GM23338 (cell line): ENCODE measurements around the gene SLC40A1. TPM values are rescaled to one million over a fixed set of nuclear protein-coding genes. Genes with fewer than 3 reads are reported as not detected.

Source experiments
- ATAC-seq: fragments of 200-7000 bp; cut with Tn5 transposase; 3 replicates; pipeline ENCODE4 v1.9.1; 2020
- DNase-seq: peaks from one replicate; pipeline ENCODE4 v3.0.0-alpha.2; 2015; ENCODE audit warnings: low spot score
- H2AFZ ChIP-seq: fragments of 200-600 bp; sonication (generic); 2 replicates; pipeline ENCODE4 v1.8.0; 2016; ENCODE audit warnings: antibody characterized with exemption, mild to moderate bottlenecking, moderate library complexity
- H3F3A ChIP-seq: fragments of 200-600 bp; sonication (generic); replicated peaks from 2 replicates; pipeline ENCODE4 v1.8.0; 2017; ENCODE audit warnings: antibody characterized with exemption, mixed run types, low read depth
- H3K27ac ChIP-seq: fragments of 200-600 bp; sonication (generic); 2 replicates; pipeline ENCODE4 v1.6.1; 2016; ENCODE audit warnings: low read depth
- H3K27me3 ChIP-seq: fragments of 200-600 bp; sonication (generic); 2 replicates; pipeline ENCODE4 v1.8.0; 2016; ENCODE audit warnings: mild to moderate bottlenecking, mixed run types, moderate library complexity; ENCODE audit not compliant: insufficient read depth
- H3K36me3 ChIP-seq: fragments of 200-600 bp; sonication (generic); 2 replicates; pipeline ENCODE4 v1.8.0; 2016; ENCODE audit warnings: mild to moderate bottlenecking; ENCODE audit not compliant: insufficient read depth
- H3K4me1 ChIP-seq: fragments of 200-600 bp; sonication (generic); 2 replicates; pipeline ENCODE4 v1.8.0; 2016; ENCODE audit warnings: mild to moderate bottlenecking, moderate library complexity; ENCODE audit not compliant: insufficient read depth
- H3K4me2 ChIP-seq: fragments of 200-600 bp; sonication (generic); 2 replicates; pipeline ENCODE4 v1.7.1; 2017; ENCODE audit warnings: mixed run types
- H3K4me3 ChIP-seq: fragments of 200-600 bp; sonication (generic); 2 replicates; pipeline ENCODE4 v1.6.1; 2016; ENCODE audit warnings: mixed run types
- H3K79me2 ChIP-seq: fragments of 200-600 bp; sonication (generic); replicated peaks from 2 replicates; pipeline ENCODE4 v1.8.0; 2017; ENCODE audit warnings: mild to moderate bottlenecking; ENCODE audit not compliant: insufficient read depth
- H3K9me2 ChIP-seq: fragments of 200-600 bp; sonication (generic); 2 replicates; pipeline ENCODE4 v1.8.0; 2017; ENCODE audit not compliant: insufficient read depth
- H4K20me1 ChIP-seq: fragments of 200-600 bp; sonication (generic); replicated peaks from 2 replicates; pipeline ENCODE4 v1.8.0; 2017; ENCODE audit warnings: mild to moderate bottlenecking; ENCODE audit not compliant: insufficient read depth
- H3K27ac Mint-ChIP-seq: 2 replicates; pipeline ENCODE4 v1.8.0; 2020; ENCODE audit warnings: inconsistent platforms, mild to moderate bottlenecking, moderate library complexity, mixed read lengths
- H3K27me3 Mint-ChIP-seq: 3 replicates; pipeline ENCODE4 v1.8.0; 2022; ENCODE audit warnings: low read depth, mild to moderate bottlenecking, moderate library complexity, mixed read lengths, inconsistent platforms; ENCODE audit not compliant: insufficient read depth, poor library complexity
- H3K36me3 Mint-ChIP-seq: 3 replicates; pipeline ENCODE4 v1.8.0; 2021; ENCODE audit warnings: low read depth, mild to moderate bottlenecking, inconsistent platforms, moderate library complexity, mixed read lengths
- H3K4me1 Mint-ChIP-seq: 3 replicates; pipeline ENCODE4 v1.8.0; 2020; ENCODE audit warnings: mild to moderate bottlenecking, inconsistent platforms, mixed read lengths
- H3K4me3 Mint-ChIP-seq: 3 replicates; pipeline ENCODE4 v1.8.0; 2021; ENCODE audit warnings: moderate library complexity, mild to moderate bottlenecking, inconsistent platforms, mixed read lengths
- H3K9me3 Mint-ChIP-seq: 3 replicates; pipeline ENCODE4 v1.8.0; 2020; ENCODE audit warnings: moderate library complexity, mild to moderate bottlenecking, inconsistent platforms, mixed read lengths
- CREB1 ChIP-seq: fragments of 250-450 bp; sonication (Bioruptor Pico); IDR thresholded peaks from 2 replicates; pipeline ENCODE4 v1.5.0; 2020; ENCODE audit warnings: low read depth, mild to moderate bottlenecking, moderate library complexity
- ETS1 ChIP-seq: IDR thresholded peaks from 2 replicates; pipeline ENCODE4 v1.6.1; 2016; ENCODE audit warnings: antibody characterized with exemption
- EZH2 ChIP-seq: fragments of 200-600 bp; sonication (generic); IDR thresholded peaks from one replicate; pipeline ENCODE4 v1.8.0; 2017; ENCODE audit warnings: antibody characterized with exemption, mild to moderate bottlenecking, low read depth; ENCODE audit not compliant: unreplicated experiment
- EZH2phosphoT487 ChIP-seq: fragments of 200-600 bp; sonication (generic); IDR thresholded peaks from one replicate; pipeline ENCODE4 v1.8.1; 2018; ENCODE audit warnings: antibody characterized with exemption; ENCODE audit not compliant: unreplicated experiment
- JUNB ChIP-seq: IDR thresholded peaks from one replicate; pipeline ENCODE4 v1.6.1; 2016; ENCODE audit warnings: antibody characterized with exemption; ENCODE audit not compliant: unreplicated experiment
- NANOG ChIP-seq: IDR thresholded peaks from 2 replicates; pipeline ENCODE4 v1.6.1; 2016; ENCODE audit warnings: antibody characterized with exemption, borderline replicate concordance
- POLR2AphosphoS5 ChIP-seq: IDR thresholded peaks from 2 replicates; pipeline ENCODE4 v1.6.1; 2016; ENCODE audit warnings: antibody characterized with exemption, low read depth
- REST ChIP-seq: IDR thresholded peaks from one replicate; pipeline ENCODE4 v1.6.1; 2018; ENCODE audit warnings: antibody characterized with exemption; ENCODE audit not compliant: unreplicated experiment
- STAT1 ChIP-seq: IDR thresholded peaks from one replicate; pipeline ENCODE4 v1.6.1; 2016; ENCODE audit warnings: antibody characterized with exemption; ENCODE audit not compliant: unreplicated experiment
- ZNF114 ChIP-seq: fragments of 250-450 bp; sonication (Bioruptor Pico); IDR thresholded peaks from 2 replicates; pipeline ENCODE4 v1.5.0; 2020; ENCODE audit warnings: mild to moderate bottlenecking, moderate library complexity
- ZNF331 ChIP-seq: fragments of 250-450 bp; sonication (Bioruptor Pico); IDR thresholded peaks from 2 replicates; pipeline ENCODE4 v1.5.0; 2020; ENCODE audit warnings: low read depth, mild to moderate bottlenecking, moderate library complexity
- ZNF462 ChIP-seq: fragments of 250-450 bp; sonication (Bioruptor Pico); IDR thresholded peaks from 2 replicates; pipeline ENCODE4 v1.5.0; 2020; ENCODE audit warnings: mild to moderate bottlenecking, moderate library complexity
- polyA plus RNA-seq: library from polyadenylated mRNA; unstranded; fragments of >200 nt; fragmentation: Nextera tagmentation; extraction: Ambion mirVana; gene quantifications from 2 replicates; pipeline ENCODE4 v1.2.1, GENCODE V29; 2016
- total RNA-seq: library from RNA; depleted of rRNA; stranded (reverse); fragments of >200 nt; shearing (Covaris generic); gene quantifications from 2 replicates; pipeline ENCODE4 v1.2.3, GENCODE V29; 2014
- TF ChIP-seq, protein P1 (sequence below), 2 experiments: fragments of 200-600 bp in 1 of 2; sonication (generic) in 1 of 2; conservative IDR thresholded peaks; 2 replicates each; pipeline versions ENCODE4 v1.5.1 to v1.6.1; 2016 to 2017; ENCODE audit warnings: antibody characterized with exemption in 2 of 2, low read depth in 2 of 2, mild to moderate bottlenecking in 2 of 2, moderate library complexity in 1 of 2

Gene SLC40A1
- total and polyA plus RNA-seq, 2 experiments from 2014 or later, result 0.08 TPM; not detected in 1

DNA sequence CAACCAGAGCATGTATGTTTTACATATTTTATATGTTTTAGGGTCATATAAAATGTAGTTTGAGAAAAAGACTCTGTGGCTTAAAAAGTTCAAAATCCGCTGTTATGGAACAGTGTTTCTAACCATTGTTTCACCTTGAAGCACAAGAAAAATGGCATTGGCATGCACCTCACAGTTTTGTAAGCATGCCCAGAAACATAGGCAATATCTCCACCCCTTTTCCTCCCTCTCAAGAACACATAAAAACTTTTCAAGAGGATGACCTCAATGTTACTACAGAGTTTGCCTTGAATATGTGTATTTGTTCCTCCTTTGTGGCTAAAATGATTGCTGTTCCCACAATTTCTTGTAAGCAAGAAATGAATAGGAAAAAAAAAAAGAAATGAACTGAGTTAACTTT lies 29.3 kb upstream of the SLC40A1 start:
- no peak overlapping the region for H3K4me3 Mint-ChIP-seq
- H3K27me3 Mint-ChIP-seq, result peaks cover 3% of the 10 kb centered on the region
- ATAC-seq, result no peak
- Histone ChIP-seq H3K4me3 (no peak overlapping the region), H3F3A (no peaks in the 10 kb centered on the region), H3K79me2 (no peaks in the 10 kb centered on the region), H2AFZ (no peak overlapping the region), H3K27ac (no peak overlapping the region), H3K36me3 (no peaks in the 10 kb centered on the region), H3K27me3 (no peaks in the 10 kb centered on the region), H3K4me1 (no peaks in the 10 kb centered on the region), H4K20me1 (no peaks in the 10 kb centered on the region), H3K9me2 (no peaks in the 10 kb centered on the region), H3K4me2 (no peak overlapping the region)
- H3K4me1 Mint-ChIP-seq, result peaks cover 5% of the 10 kb centered on the region; the same call in 1 of the 3 replicates
- no peak for TF ChIP-seq STAT1
- TF ChIP-seq CREB1 (CRISPR knock-in tag), result no peak
- TF ChIP-seq JUNB, result no peak
- TF ChIP-seq ETS1, result no peak
- TF ChIP-seq, protein P1, sequence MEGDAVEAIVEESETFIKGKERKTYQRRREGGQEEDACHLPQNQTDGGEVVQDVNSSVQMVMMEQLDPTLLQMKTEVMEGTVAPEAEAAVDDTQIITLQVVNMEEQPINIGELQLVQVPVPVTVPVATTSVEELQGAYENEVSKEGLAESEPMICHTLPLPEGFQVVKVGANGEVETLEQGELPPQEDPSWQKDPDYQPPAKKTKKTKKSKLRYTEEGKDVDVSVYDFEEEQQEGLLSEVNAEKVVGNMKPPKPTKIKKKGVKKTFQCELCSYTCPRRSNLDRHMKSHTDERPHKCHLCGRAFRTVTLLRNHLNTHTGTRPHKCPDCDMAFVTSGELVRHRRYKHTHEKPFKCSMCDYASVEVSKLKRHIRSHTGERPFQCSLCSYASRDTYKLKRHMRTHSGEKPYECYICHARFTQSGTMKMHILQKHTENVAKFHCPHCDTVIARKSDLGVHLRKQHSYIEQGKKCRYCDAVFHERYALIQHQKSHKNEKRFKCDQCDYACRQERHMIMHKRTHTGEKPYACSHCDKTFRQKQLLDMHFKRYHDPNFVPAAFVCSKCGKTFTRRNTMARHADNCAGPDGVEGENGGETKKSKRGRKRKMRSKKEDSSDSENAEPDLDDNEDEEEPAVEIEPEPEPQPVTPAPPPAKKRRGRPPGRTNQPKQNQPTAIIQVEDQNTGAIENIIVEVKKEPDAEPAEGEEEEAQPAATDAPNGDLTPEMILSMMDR (conservative IDR thresholded peaks at IDR 0.05; ENCODE audit: low read depth in 2 of 2), result no peak
- TF ChIP-seq EZH2phosphoT487, result no peak
- no peak for TF ChIP-seq EZH2
- TF ChIP-seq ZNF331 (CRISPR knock-in tag), result no peak
- TF ChIP-seq REST, result no peak
- no peak for TF ChIP-seq ZNF462
- TF ChIP-seq POLR2AphosphoS5, result no peak
- TF ChIP-seq ZNF114, result no peak
- no peak for TF ChIP-seq NANOG
- no peak overlapping the region for H3K27ac Mint-ChIP-seq
- DNase-seq, result no peak
- no peaks in the 10 kb centered on the region for H3K36me3 Mint-ChIP-seq
- H3K9me3 Mint-ChIP-seq, result no peaks in the 10 kb centered on the region
